GM12891 (cell line): ENCODE data around the gene ZNF467.

Source experiments
- DNase-seq: peaks from one replicate; pipeline ENCODE4 v3.0.0; 2011; ENCODE audit warnings: low spot score; ENCODE audit not compliant: insufficient read length
- FAIRE-seq: peaks from 2 replicates; lab custom pipeline; 2011; peaks lifted over from hg19 to GRCh38; lab: Jason Lieb, UNC
- PAX5 ChIP-seq: IDR thresholded peaks from 2 replicates; pipeline ENCODE4 v1.6.1; 2011; ENCODE audit warnings: low read length, moderate library complexity, mild to moderate bottlenecking; ENCODE audit not compliant: insufficient read depth, severe bottlenecking
- POLR2A ChIP-seq: IDR thresholded peaks from 2 replicates; pipeline ENCODE4 v1.6.1; 2011; ENCODE audit warnings: low read depth, low read length, control low read depth
- POLR2AphosphoS5 ChIP-seq: IDR thresholded peaks from 2 replicates; pipeline ENCODE4 v1.6.1; 2011; ENCODE audit warnings: low read depth, low read length, control low read depth
- POU2F2 ChIP-seq: IDR thresholded peaks from 2 replicates; pipeline ENCODE4 v1.6.1; 2011; ENCODE audit warnings: low read depth, mild to moderate bottlenecking, control low read depth, low read length, moderate library complexity
- SPI1 ChIP-seq: IDR thresholded peaks from 2 replicates; pipeline ENCODE4 v1.6.1; 2011; ENCODE audit warnings: low read depth, low read length, control low read depth
- TAF1 ChIP-seq: IDR thresholded peaks from 2 replicates; pipeline ENCODE4 v1.6.1; 2011; ENCODE audit warnings: low read depth, low read length, control low read depth

The ZNF467 gene

GRCh38 chr7:149776848-149777407 lies 3.5 kb upstream of the ZNF467 start:
- DNase-seq, result no peak
- FAIRE-seq, result no peak
- no peak for TF ChIP-seq TAF1
- no peak for TF ChIP-seq POU2F2
- TF ChIP-seq POLR2AphosphoS5, result no peak
- no peak for TF ChIP-seq SPI1
- TF ChIP-seq PAX5, result no peak
- no peak for TF ChIP-seq POLR2A

- DNase-seq (no peak), FAIRE-seq (no peak)
- no peak for TF ChIP-seq POLR2AphosphoS5
- no peak for TF ChIP-seq POU2F2
- no peak for TF ChIP-seq TAF1
- TF ChIP-seq SPI1, result no peak
- TF ChIP-seq PAX5, result no peak
- TF ChIP-seq POLR2A, result no peak
Measured at GRCh38 chr7:149776289-149776688, 2.9 kb upstream of the ZNF467 start.

- DNase-seq (no peak), FAIRE-seq (no peak)
- TF ChIP-seq POLR2A (no peak), TAF1 (no peak), SPI1 (no peak), POLR2AphosphoS5 (no peak), POU2F2 (no peak), PAX5 (no peak)
Measured at GRCh38 chr7:149775176-149775556, 1.8 kb upstream of the ZNF467 start.

- DNase-seq, result no peak
- FAIRE-seq, result no peak
- no peak for TF ChIP-seq TAF1
- TF ChIP-seq POLR2AphosphoS5, result no peak
- no peak for TF ChIP-seq POLR2A
- no peak for TF ChIP-seq PAX5
- TF ChIP-seq POU2F2, result no peak
- TF ChIP-seq SPI1, result no peak
Measured at GRCh38 chr7:149774237-149775175, 1.1 kb upstream of the ZNF467 start.

GRCh38 chr7:149772956-149773434 lies 393 bp downstream of the ZNF467 start:
- no peak for TF ChIP-seq TAF1
- TF ChIP-seq SPI1, result no peak
- TF ChIP-seq PAX5, result no peak
- no peak for TF ChIP-seq POLR2A
- no peak for TF ChIP-seq POLR2AphosphoS5
- TF ChIP-seq POU2F2, result no peak
- DNase-seq (no peak), FAIRE-seq (peak; percentile 16)

GRCh38 chr7:149772241-149772955 lies 990 bp downstream of the ZNF467 start:
- FAIRE-seq, result no peak
- TF ChIP-seq POU2F2 (no peak), POLR2AphosphoS5 (no peak), POLR2A (no peak), TAF1 (no peak), PAX5 (no peak), SPI1 (no peak)

GRCh38 chr7:149771720-149772240 lies 1.6 kb downstream of the ZNF467 start:
- TF ChIP-seq POU2F2 (no peak), PAX5 (no peak), TAF1 (no peak), SPI1 (no peak), POLR2A (no peak), POLR2AphosphoS5 (no peak)
- FAIRE-seq, result peak; percentile 80
- DNase-seq, result peak; percentile 97

More at GRCh38 chr7:149772241-149772955, 990 bp downstream of the ZNF467 start:
- no peak for DNase-seq

- no peak for FAIRE-seq
- no peak for TF ChIP-seq POLR2A
- no peak for TF ChIP-seq POLR2AphosphoS5
- no peak for TF ChIP-seq PAX5
- TF ChIP-seq TAF1, result no peak
- TF ChIP-seq POU2F2, result no peak
- no peak for TF ChIP-seq SPI1
- no peak for DNase-seq
Measured at GRCh38 chr7:149770728-149771636, 2.4 kb downstream of the ZNF467 start.
